Endometrium (tissue), 2 donors: ENCODE data around the gene ZBTB17.
"Not testable (repeated sequence)": the region's sequence is repeated elsewhere in the genome, so short reads cannot be mapped to it uniquely, and the experiment has no call there.

Experiments
- FAIRE-seq: peaks from 2 replicates; lab custom pipeline; 2012; peaks lifted over from hg19 to GRCh38; lab: Jason Lieb, UNC
- donor health status: control.
- donor health status: control.

The ZBTB17 gene

GRCh38 chr1:15988856-15989736 is 13.2 kb upstream of the ZBTB17 start:
- no peak for FAIRE-seq

GRCh38 chr1:15985611-15986297 is 9.9 kb upstream of the ZBTB17 start:
- FAIRE-seq: no peak

- no peak for FAIRE-seq
Observed at GRCh38 chr1:15983275-15983674, 7.4 kb upstream of the ZBTB17 start.

- no peak for FAIRE-seq
Observed at GRCh38 chr1:15981679-15982078, 5.8 kb upstream of the ZBTB17 start.

GRCh38 chr1:15977947-15978346 is 2.0 kb upstream of the ZBTB17 start:
- not testable (repeated sequence) for FAIRE-seq

- FAIRE-seq: no peak
Observed at GRCh38 chr1:15975358-15975804, 520 bp downstream of the ZBTB17 start.

- no peak for FAIRE-seq
Observed at GRCh38 chr1:15974855-15975254, 1.0 kb downstream of the ZBTB17 start.

- no peak for FAIRE-seq
Observed at GRCh38 chr1:15973772-15974171, 2.1 kb downstream of the ZBTB17 start.

- FAIRE-seq: no peak
Observed at GRCh38 chr1:15972409-15972808, 3.5 kb downstream of the ZBTB17 start.

GRCh38 chr1:15970911-15971310 is 5.0 kb downstream of the ZBTB17 start:
- no peak for FAIRE-seq

- no peak for FAIRE-seq
Observed at GRCh38 chr1:15969321-15969880, 6.5 kb downstream of the ZBTB17 start.

GRCh38 chr1:15968172-15968571 is 7.7 kb downstream of the ZBTB17 start:
- FAIRE-seq: no peak

GRCh38 chr1:15966956-15967344 is 9.0 kb downstream of the ZBTB17 start:
- no peak for FAIRE-seq

GRCh38 chr1:15966081-15966955 is 9.6 kb downstream of the ZBTB17 start:
- FAIRE-seq: no peak

- FAIRE-seq: no peak
Observed at GRCh38 chr1:15965228-15965767, 10.6 kb downstream of the ZBTB17 start.

GRCh38 chr1:15963968-15964648 is 11.8 kb downstream of the ZBTB17 start:
- no peak for FAIRE-seq

GRCh38 chr1:15963363-15963967 is 12.4 kb downstream of the ZBTB17 start:
- FAIRE-seq: no peak

- FAIRE-seq: no peak
Observed at GRCh38 chr1:15962671-15963362, 13.1 kb downstream of the ZBTB17 start.

GRCh38 chr1:15962176-15962575 is 13.7 kb downstream of the ZBTB17 start:
- no peak for FAIRE-seq

GRCh38 chr1:15961492-15961891 is 14.4 kb downstream of the ZBTB17 start:
- no peak for FAIRE-seq
